ENCODE data around the gene ADAD2. TPM values are rescaled to one million over a fixed set of nuclear protein-coding genes. Genes with fewer than 3 reads are reported as not detected.

Gene ADAD2
- total and polyA plus RNA-seq, 11 donors, result 0.21 to 1.3 (median 0.58) TPM; not detected in 3

- intact Hi-C loops (cut with DNase I), result no loop called here
- Histone ChIP-seq H3K36me3 (no peaks in the 10 kb centered on the region), H3K9me3 (no peaks in the 10 kb centered on the region), H3K27me3 (no peaks in the 10 kb centered on the region), H3K4me3 (no peak overlapping the region), H3K27ac (no peak overlapping the region), H3K4me1 (no peaks in the 10 kb centered on the region)
- WGBS, 4 donors, result 73 to 80% (median 78%) methylated on average over 6 to 8 of the region's 8 CpGs
- no peak for ATAC-seq
- DNase-seq, result no peak
- TF ChIP-seq POLR2A (IDR thresholded peaks at IDR 0.05) (no peak), CTCF (IDR thresholded peaks at IDR 0.05) (no peak)
Measured at GRCh38 chr16:84207879-84208278, 16.9 kb downstream of the ADAD2 start.

- Histone ChIP-seq H3K36me3 (no peaks in the 10 kb centered on the region), H3K4me3 (no peak overlapping the region), H3K27ac (no peak overlapping the region), H3K4me1 (peaks cover 0 to 11% (median 0%) of the 10 kb centered on the region in 12 donors), H3K27me3 (no peaks in the 10 kb centered on the region), H3K9me3 (no peaks in the 10 kb centered on the region)
- 78 to 93% (median 80%) methylated on average over 2 of the region's 2 CpGs for WGBS, 4 donors
- no peak for DNase-seq
- TF ChIP-seq POLR2A (IDR thresholded peaks at IDR 0.05) (no peak), CTCF (IDR thresholded peaks at IDR 0.05) (no peak)
- ATAC-seq, result no peak
- intact Hi-C loops (cut with DNase I), result no loop called here
Measured at GRCh38 chr16:84209989-84210388, 19.0 kb downstream of the ADAD2 start.

GRCh38 chr16:84212154-84212553, 21.2 kb downstream of the ADAD2 start:
- TF ChIP-seq CTCF (IDR thresholded peaks at IDR 0.05) (no peak), POLR2A (IDR thresholded peaks at IDR 0.05) (no peak)
- WGBS, 4 donors, result 60 to 74% (median 64%) methylated on average over 4 of the region's 4 CpGs
- intact Hi-C loops (cut with DNase I), result no loop called here

GRCh38 chr16:84212631-84213030, 21.7 kb downstream of the ADAD2 start:
- intact Hi-C loops (cut with DNase I), result no loop called here
- H3K4me3 ChIP-seq, result no peak overlapping the region
- no peaks in the 10 kb centered on the region for H3K9me3 ChIP-seq
- H3K27me3 ChIP-seq, result no peaks in the 10 kb centered on the region
- TF ChIP-seq POLR2A (IDR thresholded peaks at IDR 0.05) (no peak), CTCF (IDR thresholded peaks at IDR 0.05) (no peak)
- ATAC-seq, result no peak
- 89 to 93% (median 91%) methylated on average over 4 of the region's 4 CpGs for WGBS, 4 donors
- H3K4me1 ChIP-seq, result peaks cover 0 to 11% (median 0%) of the 10 kb centered on the region in 12 donors
- no peak for DNase-seq
- H3K27ac ChIP-seq, result no peak overlapping the region
- H3K36me3 ChIP-seq, result no peaks in the 10 kb centered on the region

More at GRCh38 chr16:84212154-84212553, 21.2 kb downstream of the ADAD2 start:
- Histone ChIP-seq H3K4me3 (no peak overlapping the region), H3K9me3 (no peaks in the 10 kb centered on the region), H3K4me1 (peaks cover 0 to 11% (median 0%) of the 10 kb centered on the region in 12 donors), H3K27me3 (no peaks in the 10 kb centered on the region), H3K27ac (no peak overlapping the region), H3K36me3 (no peaks in the 10 kb centered on the region)
- no peak for DNase-seq
- ATAC-seq, result no peak

All from heart left ventricle (tissue), 16 donors.